Ascending aorta (tissue), 2 donors: ENCODE data around the gene DUSP1. TPM values are rescaled to one million over a fixed set of nuclear protein-coding genes. Genes with fewer than 3 reads are reported as not detected.

ENCODE experiments used
- DNase-seq, 2 donors: peaks; one replicate each; pipeline ENCODE4 v3.0.0-alpha.2; 2019; ENCODE audit warnings: low spot score in 2 of 2
- H3K27ac ChIP-seq, 2 donors: fragments of 200-600 bp; sonication (generic); one replicate each; pipeline ENCODE4 v1.5.1; 2016 to 2017; ENCODE audit warnings: mild to moderate bottlenecking in 1 of 2
- H3K27me3 ChIP-seq: fragments of 200-600 bp; sonication (generic); one replicate; pipeline ENCODE4 v1.5.1; 2017
- H3K36me3 ChIP-seq, 2 donors: fragments of 200-600 bp; sonication (generic); one replicate each; pipeline ENCODE4 v1.5.1; 2016
- H3K4me1 ChIP-seq, 2 donors: fragments of 200-600 bp; sonication (generic); one replicate each; pipeline ENCODE4 v1.5.1; 2016 to 2017; ENCODE audit warnings: mild to moderate bottlenecking in 1 of 2
- H3K4me3 ChIP-seq, 2 donors: fragments of 200-600 bp; sonication (generic); one replicate each; pipeline ENCODE4 v1.5.1; 2016 to 2017; ENCODE audit warnings: mild to moderate bottlenecking in 1 of 2
- H3K9me3 ChIP-seq, 2 donors: fragments of 200-600 bp; sonication (generic); one replicate each; pipeline ENCODE4 v1.5.1; 2016
- intact Hi-C: fragments of 100-400 bp; cut with DNase I; formaldehyde crosslinking; loops from one replicate; pipeline ENCODE4 v1.15.1; 2023
- total RNA-seq: library from RNA; depleted of rRNA; stranded (reverse); fragments of >200 nt; gene quantifications from one replicate; pipeline ENCODE4 v1.1.0, GENCODE V29; 2016
- TF ChIP-seq, protein P1 (sequence below), 3 experiments: fragments of 200-600 bp in 2 of 3; fragments of 450-650 bp in 1 of 3; sonication (generic) in 2 of 3; IDR thresholded peaks; one replicate each; pipeline ENCODE4 v1.5.1; 2016 to 2019; ENCODE audit warnings: antibody characterized with exemption in 3 of 3, mild to moderate bottlenecking in 1 of 3, moderate library complexity in 1 of 3

The DUSP1 gene
- total RNA-seq, 1 donor from 2014 or later: 3,919 TPM

DNA sequence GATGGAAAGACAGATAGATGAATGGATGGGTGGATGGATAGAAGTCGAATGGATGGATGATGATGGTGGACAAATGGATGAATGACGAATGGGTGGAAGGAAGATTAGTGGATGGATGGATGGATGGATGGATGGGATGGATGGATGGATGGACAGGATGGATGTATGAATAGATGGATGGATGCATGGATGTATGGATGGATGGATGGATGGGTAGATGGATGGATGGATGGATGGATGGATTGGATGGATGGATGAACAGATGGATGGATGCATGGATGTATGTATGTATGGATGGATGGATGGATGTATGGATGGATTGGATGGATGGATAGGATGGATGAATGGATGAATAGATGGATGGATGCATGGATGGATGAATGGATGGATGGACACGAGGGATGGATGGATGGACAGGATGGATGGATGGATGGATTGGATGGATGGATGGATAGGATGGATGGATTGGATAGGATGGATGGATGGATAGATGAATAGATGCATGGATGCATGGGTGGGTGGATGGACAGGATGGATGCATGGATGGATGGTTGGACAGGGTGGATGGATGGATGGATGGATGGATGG, 52.4 kb downstream of the DUSP1 start:
- H3K4me3 ChIP-seq: no peak overlapping the region
- H3K36me3 ChIP-seq: no peaks in the 10 kb centered on the region
- H3K27me3 ChIP-seq: no peaks in the 10 kb centered on the region
- H3K27ac ChIP-seq: no peak overlapping the region
- TF ChIP-seq, protein P1, sequence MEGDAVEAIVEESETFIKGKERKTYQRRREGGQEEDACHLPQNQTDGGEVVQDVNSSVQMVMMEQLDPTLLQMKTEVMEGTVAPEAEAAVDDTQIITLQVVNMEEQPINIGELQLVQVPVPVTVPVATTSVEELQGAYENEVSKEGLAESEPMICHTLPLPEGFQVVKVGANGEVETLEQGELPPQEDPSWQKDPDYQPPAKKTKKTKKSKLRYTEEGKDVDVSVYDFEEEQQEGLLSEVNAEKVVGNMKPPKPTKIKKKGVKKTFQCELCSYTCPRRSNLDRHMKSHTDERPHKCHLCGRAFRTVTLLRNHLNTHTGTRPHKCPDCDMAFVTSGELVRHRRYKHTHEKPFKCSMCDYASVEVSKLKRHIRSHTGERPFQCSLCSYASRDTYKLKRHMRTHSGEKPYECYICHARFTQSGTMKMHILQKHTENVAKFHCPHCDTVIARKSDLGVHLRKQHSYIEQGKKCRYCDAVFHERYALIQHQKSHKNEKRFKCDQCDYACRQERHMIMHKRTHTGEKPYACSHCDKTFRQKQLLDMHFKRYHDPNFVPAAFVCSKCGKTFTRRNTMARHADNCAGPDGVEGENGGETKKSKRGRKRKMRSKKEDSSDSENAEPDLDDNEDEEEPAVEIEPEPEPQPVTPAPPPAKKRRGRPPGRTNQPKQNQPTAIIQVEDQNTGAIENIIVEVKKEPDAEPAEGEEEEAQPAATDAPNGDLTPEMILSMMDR (IDR thresholded peaks at IDR 0.05): no peak
- intact Hi-C loops: loop anchor here (2.0 kb wide), 2 partner anchors 14 to 46 kb away; no protein-coding TSS in a partner anchor
- DNase-seq: no peak
- no peaks in the 10 kb centered on the region for H3K9me3 ChIP-seq
- H3K4me1 ChIP-seq: peaks cover 20 to 39% of the 10 kb centered on the region in 2 donors

Other genes with a start within 250 kb of the DUSP1 start
- gene NEURL1B, start 129.9 kb downstream of the DUSP1 start, total RNA-seq: 131 TPM
- 184 TPM for gene ERGIC1, start 63.1 kb upstream of the DUSP1 start, total RNA-seq
- gene RPL26L1, start 188.2 kb upstream of the DUSP1 start, total RNA-seq: 0.75 TPM
- 62.6 TPM for gene ATP6V0E1, start 212.6 kb upstream of the DUSP1 start, total RNA-seq